ENCODE results near the gene ZFYVE21. TPM values are rescaled to one million over a fixed set of nuclear protein-coding genes. Genes with fewer than 3 reads are reported as not detected.

Gene ZFYVE21
- polyA plus RNA-seq, 2 of the 4 experiments (the other 2 are of a cell fraction) = 28.7 to 33.0 TPM

DNA sequence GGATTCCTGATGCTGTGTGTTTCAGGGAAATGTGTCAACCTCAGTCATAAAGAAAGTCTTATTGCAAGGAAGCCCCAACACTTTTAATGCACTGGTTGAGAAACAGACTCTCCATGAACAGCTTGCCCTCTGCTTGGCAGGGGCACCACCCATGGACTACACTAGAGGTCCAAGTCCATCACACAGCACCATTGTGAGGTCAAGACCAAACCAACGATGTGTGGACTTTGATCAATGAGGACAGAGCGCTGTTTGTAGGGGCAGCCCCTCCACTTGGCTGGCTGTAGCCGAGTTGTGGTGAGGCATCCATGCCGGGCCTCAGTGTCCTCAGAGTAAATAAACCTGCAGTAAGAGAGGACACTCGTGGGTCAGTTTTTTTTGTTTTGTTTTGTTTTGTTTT is 29.8 kb downstream of the ZFYVE21 start:
- POLR2A ChIA-PET = no interaction called here
- DNase-seq (ENCODE audit: low read depth in 1 of 2, low spot score in 1 of 2) (no peak), FAIRE-seq (no peak), ATAC-seq (no peak)
- 72% methylated on average over 5 of the region's 5 CpGs for WGBS (ENCODE audit: missing lambda C conversion rate)
- H3K4me2 ChIP-seq = no peak overlapping the region
- no peaks in the 10 kb centered on the region for H3K9me3 ChIP-seq
- CTCF ChIA-PET = no interaction called here
- TF ChIP-seq PHF8 (IDR thresholded peaks at IDR 0.05; ENCODE audit: borderline replicate concordance, low read depth) (no peak), NFE2L2 (conservative IDR thresholded peaks at IDR 0.05; ENCODE audit: low read length) (no peak), MYC (IDR thresholded peaks at IDR 0.05; ENCODE audit: borderline replicate concordance, low read length) (no peak), CBX2 (IDR thresholded peaks at IDR 0.05; ENCODE audit: borderline replicate concordance, low read depth) (no peak), ZNF302 (CRISPR knock-in tag; IDR thresholded peaks at IDR 0.05) (no peak), ESRRA (IDR thresholded peaks at IDR 0.05; ENCODE audit: borderline replicate concordance, low read length) (no peak), HEYL (CRISPR knock-in tag; IDR thresholded peaks at IDR 0.05) (no peak)
- TF ChIP-seq, protein P1, sequence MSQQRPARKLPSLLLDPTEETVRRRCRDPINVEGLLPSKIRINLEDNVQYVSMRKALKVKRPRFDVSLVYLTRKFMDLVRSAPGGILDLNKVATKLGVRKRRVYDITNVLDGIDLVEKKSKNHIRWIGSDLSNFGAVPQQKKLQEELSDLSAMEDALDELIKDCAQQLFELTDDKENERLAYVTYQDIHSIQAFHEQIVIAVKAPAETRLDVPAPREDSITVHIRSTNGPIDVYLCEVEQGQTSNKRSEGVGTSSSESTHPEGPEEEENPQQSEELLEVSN (IDR thresholded peaks at IDR 0.05; ENCODE audit: borderline replicate concordance, low read depth) = no peak
- TF ChIP-seq, protein P2, sequence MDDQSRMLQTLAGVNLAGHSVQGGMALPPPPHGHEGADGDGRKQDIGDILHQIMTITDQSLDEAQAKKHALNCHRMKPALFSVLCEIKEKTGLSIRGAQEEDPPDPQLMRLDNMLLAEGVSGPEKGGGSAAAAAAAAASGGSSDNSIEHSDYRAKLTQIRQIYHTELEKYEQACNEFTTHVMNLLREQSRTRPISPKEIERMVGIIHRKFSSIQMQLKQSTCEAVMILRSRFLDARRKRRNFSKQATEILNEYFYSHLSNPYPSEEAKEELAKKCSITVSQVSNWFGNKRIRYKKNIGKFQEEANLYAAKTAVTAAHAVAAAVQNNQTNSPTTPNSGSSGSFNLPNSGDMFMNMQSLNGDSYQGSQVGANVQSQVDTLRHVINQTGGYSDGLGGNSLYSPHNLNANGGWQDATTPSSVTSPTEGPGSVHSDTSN (IDR thresholded peaks at IDR 0.05) = no peak
- TF ChIP-seq, protein P3, sequence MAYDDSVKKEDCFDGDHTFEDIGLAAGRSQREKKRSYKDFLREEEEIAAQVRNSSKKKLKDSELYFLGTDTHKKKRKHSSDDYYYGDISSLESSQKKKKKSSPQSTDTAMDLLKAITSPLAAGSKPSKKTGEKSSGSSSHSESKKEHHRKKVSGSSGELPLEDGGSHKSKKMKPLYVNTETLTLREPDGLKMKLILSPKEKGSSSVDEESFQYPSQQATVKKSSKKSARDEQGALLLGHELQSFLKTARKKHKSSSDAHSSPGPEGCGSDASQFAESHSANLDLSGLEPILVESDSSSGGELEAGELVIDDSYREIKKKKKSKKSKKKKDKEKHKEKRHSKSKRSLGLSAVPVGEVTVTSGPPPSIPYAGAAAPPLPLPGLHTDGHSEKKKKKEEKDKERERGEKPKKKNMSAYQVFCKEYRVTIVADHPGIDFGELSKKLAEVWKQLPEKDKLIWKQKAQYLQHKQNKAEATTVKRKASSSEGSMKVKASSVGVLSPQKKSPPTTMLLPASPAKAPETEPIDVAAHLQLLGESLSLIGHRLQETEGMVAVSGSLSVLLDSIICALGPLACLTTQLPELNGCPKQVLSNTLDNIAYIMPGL (CRISPR knock-in tag; IDR thresholded peaks at IDR 0.05; ENCODE audit: borderline replicate concordance) = no peak
- H3K27ac ChIP-seq = no peak overlapping the region
- H3K4me1 ChIP-seq = no peaks in the 10 kb centered on the region
- H3K4me3 ChIP-seq = no peak overlapping the region

DNA sequence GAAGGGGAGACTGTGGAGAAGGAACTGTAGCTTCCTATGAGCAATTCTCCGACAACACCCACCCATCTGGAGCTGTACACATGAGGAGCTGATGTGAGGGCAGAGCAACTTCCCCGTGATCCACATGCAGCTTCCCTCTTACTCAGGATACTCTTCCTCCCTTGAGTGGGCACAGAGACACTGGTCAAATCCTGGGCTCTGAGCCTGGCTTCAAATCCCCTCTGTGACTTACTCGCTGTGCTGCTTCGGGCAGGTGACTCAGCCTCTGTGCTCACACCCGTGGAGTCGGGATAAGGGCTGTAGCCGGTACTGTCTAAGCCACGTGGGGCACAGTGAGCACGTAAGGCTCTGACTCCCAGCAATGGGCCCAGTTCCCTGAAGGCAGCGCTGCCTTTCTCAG is 31.1 kb downstream of the ZFYVE21 start:
- Histone ChIP-seq H3K9me3 (no peaks in the 10 kb centered on the region), H3K4me1 (no peaks in the 10 kb centered on the region), H3K4me2 (no peak overlapping the region), H3K27ac (no peak overlapping the region), H3K4me3 (no peak overlapping the region)
- POLR2A ChIA-PET = no interaction called here
- TF ChIP-seq CBX8 (IDR thresholded peaks at IDR 0.05) (no peak), EHF (CRISPR knock-in tag; IDR thresholded peaks at IDR 0.05) (no peak)
- TF ChIP-seq, protein P1 (IDR thresholded peaks at IDR 0.05; ENCODE audit: borderline replicate concordance, low read depth) = no peak
- CTCF ChIA-PET = interaction anchor here (0.6 to 1.4 kb wide), 5 partner anchors 9 to 234 kb away, joined by 3 to 5 read pairs (median 3); no protein-coding TSS in a partner anchor
- no peak for FAIRE-seq
- no peak; a peak in 1 of 6 replicates for ATAC-seq
- 86% methylated on average over 10 of the region's 10 CpGs for WGBS (ENCODE audit: missing lambda C conversion rate)
- no peak for DNase-seq (ENCODE audit: low read depth in 1 of 2, low spot score in 1 of 2)

DNA sequence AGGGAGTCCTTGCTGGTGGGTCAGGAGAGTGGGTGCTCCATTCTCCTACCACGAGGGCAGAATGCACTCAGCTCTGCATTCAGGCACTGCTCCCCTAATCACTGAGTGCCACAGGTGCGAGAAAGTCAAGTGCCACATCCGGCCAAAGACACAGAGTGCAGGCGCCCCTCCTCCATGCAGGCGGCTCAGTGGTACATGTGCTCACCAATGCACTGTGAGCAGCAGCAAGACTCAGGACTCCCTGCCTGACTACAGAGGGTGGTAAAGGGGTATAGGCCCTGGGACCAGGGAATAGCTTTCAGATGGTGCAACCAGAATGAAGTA is 32.9 kb downstream of the ZFYVE21 start:
- 81% methylated on average over 5 of the region's 5 CpGs for WGBS (ENCODE audit: missing lambda C conversion rate)
- POLR2A ChIA-PET = no interaction called here
- TF ChIP-seq ZNF302 (CRISPR knock-in tag; IDR thresholded peaks at IDR 0.05) = no peak
- TF ChIP-seq SREBF2 (IDR thresholded peaks at IDR 0.05) = no peak
- TF ChIP-seq MAZ (IDR thresholded peaks at IDR 0.05; ENCODE audit: borderline replicate concordance, low read depth, low read length) = no peak
- TF ChIP-seq FOXS1 (CRISPR knock-in tag; IDR thresholded peaks at IDR 0.05) = no peak
- TF ChIP-seq TP53 (CRISPR knock-in tag; IDR thresholded peaks at IDR 0.05) = no peak
- TF ChIP-seq KDM1A (IDR thresholded peaks at IDR 0.05; ENCODE audit: low read depth) = no peak
- TF ChIP-seq HOXA7 (CRISPR knock-in tag; IDR thresholded peaks at IDR 0.05) = no peak
- no peak for TF ChIP-seq ZFP36 (IDR thresholded peaks at IDR 0.05; ENCODE audit: borderline replicate concordance, partially characterized antibody)
- no peak for TF ChIP-seq GATA3 (IDR thresholded peaks at IDR 0.05; ENCODE audit: borderline replicate concordance)
- TF ChIP-seq CEBPB (IDR thresholded peaks at IDR 0.05) = no peak
- no peak for TF ChIP-seq JUNB (IDR thresholded peaks at IDR 0.05)
- no peak for TF ChIP-seq POLR2AphosphoS2 (conservative IDR thresholded peaks at IDR 0.05; ENCODE audit: low read length)
- no peak for TF ChIP-seq HOXB5 (CRISPR knock-in tag; IDR thresholded peaks at IDR 0.05)
- TF ChIP-seq, protein P4, sequence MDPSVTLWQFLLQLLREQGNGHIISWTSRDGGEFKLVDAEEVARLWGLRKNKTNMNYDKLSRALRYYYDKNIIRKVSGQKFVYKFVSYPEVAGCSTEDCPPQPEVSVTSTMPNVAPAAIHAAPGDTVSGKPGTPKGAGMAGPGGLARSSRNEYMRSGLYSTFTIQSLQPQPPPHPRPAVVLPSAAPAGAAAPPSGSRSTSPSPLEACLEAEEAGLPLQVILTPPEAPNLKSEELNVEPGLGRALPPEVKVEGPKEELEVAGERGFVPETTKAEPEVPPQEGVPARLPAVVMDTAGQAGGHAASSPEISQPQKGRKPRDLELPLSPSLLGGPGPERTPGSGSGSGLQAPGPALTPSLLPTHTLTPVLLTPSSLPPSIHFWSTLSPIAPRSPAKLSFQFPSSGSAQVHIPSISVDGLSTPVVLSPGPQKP (IDR thresholded peaks at IDR 0.05; ENCODE audit: low read depth, low read length) = no peak
- TF ChIP-seq, protein P1 (IDR thresholded peaks at IDR 0.05; ENCODE audit: borderline replicate concordance, low read depth) = no peak
- no peak for TF ChIP-seq EHMT2 (IDR thresholded peaks at IDR 0.05; ENCODE audit: low read depth)
- TF ChIP-seq NFE2L2 (conservative IDR thresholded peaks at IDR 0.05; ENCODE audit: low read length) = no peak

More for the DNA sequence above, 32.9 kb downstream of the ZFYVE21 start:
- CTCF ChIA-PET = no interaction called here
- Histone ChIP-seq H3K9me3 (no peaks in the 10 kb centered on the region), H3K27ac (no peak overlapping the region), H3K4me2 (no peak overlapping the region), H3K4me1 (0 out of 3 replicates have a peak, but pooled peaks cover 4% of the 10 kb centered on the region), H3K4me3 (no peak overlapping the region)
- DNase-seq (ENCODE audit: low read depth in 1 of 2, low spot score in 1 of 2) = no peak
- FAIRE-seq = no peak
- ATAC-seq = no peak

All from A549 (cell line).